ENCODE measurements around the gene HHAT. TPM values are rescaled to one million over a fixed set of nuclear protein-coding genes. Genes with fewer than 3 reads are reported as not detected.

The HHAT gene
- polyA plus RNA-seq, 2 of the 4 experiments (the other 2 are of a cell fraction), result 3.8 to 4.5 TPM

GRCh38 chr1:210465150-210465549, 136.4 kb downstream of the HHAT start:
- Histone ChIP-seq H3K4me2 (no peak overlapping the region), H3K9me3 (no peaks in the 10 kb centered on the region), H3K27ac (no peak overlapping the region), H3K4me1 (no peaks in the 10 kb centered on the region), H3K4me3 (no peak overlapping the region)
- 61% methylated on average over 3 of the region's 3 CpGs for WGBS (ENCODE audit: missing lambda C conversion rate)
- TF ChIP-seq E2F6 (IDR thresholded peaks at IDR 0.05; ENCODE audit: borderline replicate concordance, low read depth), result no peak
- TF ChIP-seq NR3C1 (IDR thresholded peaks at IDR 0.05), result no peak
- TF ChIP-seq ATOH8 (CRISPR knock-in tag; IDR thresholded peaks at IDR 0.05; ENCODE audit: low read depth), result no peak
- TF ChIP-seq RARB (CRISPR knock-in tag; IDR thresholded peaks at IDR 0.05), result no peak
- no peak for TF ChIP-seq HOXB13 (CRISPR knock-in tag; IDR thresholded peaks at IDR 0.05; ENCODE audit: low read depth)
- TF ChIP-seq HDAC2 (IDR thresholded peaks at IDR 0.05), result no peak
- TF ChIP-seq RNF2 (IDR thresholded peaks at IDR 0.05; ENCODE audit: borderline replicate concordance, low read depth), result no peak
- DNase-seq (ENCODE audit: low read depth in 1 of 2, low spot score in 1 of 2), result no peak
- ATAC-seq, result no peak
- FAIRE-seq, result no peak
- ChIA-PET POLR2A (no interaction called here), CTCF (no interaction called here)

GRCh38 chr1:210467440-210468043, 138.8 kb downstream of the HHAT start:
- TF ChIP-seq CEBPB (IDR thresholded peaks at IDR 0.05) (no peak), MAFK (IDR thresholded peaks at IDR 0.05; ENCODE audit: partially characterized antibody) (no peak), HOXB13 (CRISPR knock-in tag; IDR thresholded peaks at IDR 0.05; ENCODE audit: low read depth) (no peak), KDM5A (IDR thresholded peaks at IDR 0.05) (no peak), MYC (IDR thresholded peaks at IDR 0.05; ENCODE audit: borderline replicate concordance, low read length) (no peak), RAD21 (conservative IDR thresholded peaks at IDR 0.05 in 1 of 2, IDR thresholded peaks at IDR 0.05 in 1 of 2) (no peak), RARB (CRISPR knock-in tag; IDR thresholded peaks at IDR 0.05) (no peak), POLR2A (IDR thresholded peaks at IDR 0.05; ENCODE audit: low read length) (no peak), EHF (CRISPR knock-in tag; IDR thresholded peaks at IDR 0.05) (no peak), HMGXB4 (CRISPR knock-in tag; IDR thresholded peaks at IDR 0.05; ENCODE audit: borderline replicate concordance) (no peak), ZNF302 (CRISPR knock-in tag; IDR thresholded peaks at IDR 0.05) (no peak), JUNB (IDR thresholded peaks at IDR 0.05) (no peak), GATA3 (IDR thresholded peaks at IDR 0.05; ENCODE audit: borderline replicate concordance) (no peak)
- H3K4me2 ChIP-seq, result no peak overlapping the region
- no peak overlapping the region for H3K27ac ChIP-seq
- H3K4me1 ChIP-seq, result no peaks in the 10 kb centered on the region
- no peaks in the 10 kb centered on the region for H3K9me3 ChIP-seq
- H3K4me3 ChIP-seq, result no peak overlapping the region
- 91% methylated on average over 2 of the region's 2 CpGs for WGBS (ENCODE audit: missing lambda C conversion rate)
- ATAC-seq (no peak), FAIRE-seq (no peak), DNase-seq (ENCODE audit: low read depth in 1 of 2, low spot score in 1 of 2) (no peak)
- ChIA-PET CTCF (interaction anchor here (1.4 to 1.5 kb wide), 2 partner anchors 19 to 668 kb away, joined by 4 read pairs; no protein-coding TSS in a partner anchor), POLR2A (no interaction called here)

- 47% methylated on average over 3 of the region's 3 CpGs for WGBS (ENCODE audit: missing lambda C conversion rate)
- Histone ChIP-seq H3K4me1 (no peaks in the 10 kb centered on the region), H3K9me3 (no peaks in the 10 kb centered on the region), H3K4me2 (no peak overlapping the region), H3K4me3 (no peak overlapping the region), H3K27ac (no peak overlapping the region)
- FAIRE-seq, result no peak
- POLR2A ChIA-PET, result no interaction called here
- no peak for DNase-seq (ENCODE audit: low read depth in 1 of 2, low spot score in 1 of 2)
- ATAC-seq, result no peak
- CTCF ChIA-PET, result interaction anchor here (1.8 kb wide), 1 partner anchor 665 kb away, joined by 8 read pairs; the partner anchor contains the start of gene KCNH1
- TF ChIP-seq HOXA7 (CRISPR knock-in tag; IDR thresholded peaks at IDR 0.05) (no peak), POLR2A (IDR thresholded peaks at IDR 0.05; ENCODE audit: low read length) (no peak), RARB (CRISPR knock-in tag; IDR thresholded peaks at IDR 0.05) (no peak), HES2 (IDR thresholded peaks at IDR 0.05) (no peak), GATA3 (IDR thresholded peaks at IDR 0.05; ENCODE audit: borderline replicate concordance) (no peak), KDM1A (IDR thresholded peaks at IDR 0.05; ENCODE audit: low read depth) (no peak), SREBF2 (IDR thresholded peaks at IDR 0.05) (no peak), MAX (IDR thresholded peaks at IDR 0.05) (no peak), HMGXB4 (CRISPR knock-in tag; IDR thresholded peaks at IDR 0.05; ENCODE audit: borderline replicate concordance) (no peak), ESRRA (IDR thresholded peaks at IDR 0.05; ENCODE audit: borderline replicate concordance, low read length) (no peak), NPAS2 (CRISPR knock-in tag; IDR thresholded peaks at IDR 0.05; ENCODE audit: borderline replicate concordance) (no peak), FOXS1 (CRISPR knock-in tag; IDR thresholded peaks at IDR 0.05) (no peak), HOXB5 (CRISPR knock-in tag; IDR thresholded peaks at IDR 0.05) (no peak), NFE2L2 (conservative IDR thresholded peaks at IDR 0.05; ENCODE audit: low read length) (no peak), NR3C1 (IDR thresholded peaks at IDR 0.05) (no peak), CHD4 (IDR thresholded peaks at IDR 0.05; ENCODE audit: borderline replicate concordance) (no peak), MAZ (IDR thresholded peaks at IDR 0.05; ENCODE audit: borderline replicate concordance, low read depth, low read length) (no peak)
These were observed 140.7 kb downstream of the HHAT start for GRCh38 chr1:210469441-210469840.
